KG1 (cell line): ENCODE measurements around the gene GRK4.

ENCODE experiments used
- DNase-seq: peaks from one replicate; lab custom pipeline; 2025; lab: John Stamatoyannopoulos, UW

GRK4 gene

GRCh38 chr4:3071811-3072210, 108.4 kb downstream of the GRK4 start:
- DNase-seq: no peak

DNA sequence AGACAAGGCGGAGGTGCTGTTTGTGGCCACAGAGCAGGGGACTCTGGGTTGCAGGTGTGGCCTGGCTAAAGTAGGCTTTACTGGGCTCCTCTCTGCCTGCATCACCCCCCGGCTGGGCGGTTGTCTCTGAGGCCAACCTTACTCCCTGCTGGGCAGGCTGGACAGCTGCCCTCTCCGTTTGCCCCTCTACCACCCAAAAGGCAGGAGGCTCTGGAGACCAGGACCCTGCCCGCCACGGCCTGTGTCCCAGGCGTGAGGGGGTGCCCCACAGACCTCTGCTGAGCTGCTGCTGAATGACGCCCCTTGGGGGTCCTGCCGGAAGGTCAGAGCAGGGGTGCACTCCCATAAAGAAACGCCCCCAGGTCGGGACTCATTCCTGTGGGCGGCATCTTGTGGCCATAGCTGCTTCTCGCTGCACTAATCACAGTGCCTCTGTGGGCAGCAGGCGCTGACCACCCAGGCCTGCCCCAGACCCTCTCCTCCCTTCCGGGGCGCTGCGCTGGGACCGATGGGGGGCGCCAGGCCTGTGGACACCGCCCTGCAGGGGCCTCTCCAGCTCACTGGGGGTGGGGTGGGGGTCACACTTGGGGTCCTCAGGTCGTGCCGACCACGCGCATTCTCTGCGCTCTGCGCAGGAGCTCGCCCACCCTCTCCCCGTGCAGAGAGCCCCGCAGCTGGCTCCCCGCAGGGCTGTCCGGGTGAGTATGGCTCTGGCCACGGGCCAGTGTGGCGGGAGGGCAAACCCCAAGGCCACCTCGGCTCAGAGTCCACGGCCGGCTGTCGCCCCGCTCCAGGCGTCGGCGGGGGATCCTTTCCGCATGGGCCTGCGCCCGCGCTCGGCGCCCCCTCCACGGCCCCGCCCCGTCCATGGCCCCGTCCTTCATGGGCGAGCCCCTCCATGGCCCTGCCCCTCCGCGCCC, 110.0 kb downstream of the GRK4 start:
- no peak for DNase-seq

DNA sequence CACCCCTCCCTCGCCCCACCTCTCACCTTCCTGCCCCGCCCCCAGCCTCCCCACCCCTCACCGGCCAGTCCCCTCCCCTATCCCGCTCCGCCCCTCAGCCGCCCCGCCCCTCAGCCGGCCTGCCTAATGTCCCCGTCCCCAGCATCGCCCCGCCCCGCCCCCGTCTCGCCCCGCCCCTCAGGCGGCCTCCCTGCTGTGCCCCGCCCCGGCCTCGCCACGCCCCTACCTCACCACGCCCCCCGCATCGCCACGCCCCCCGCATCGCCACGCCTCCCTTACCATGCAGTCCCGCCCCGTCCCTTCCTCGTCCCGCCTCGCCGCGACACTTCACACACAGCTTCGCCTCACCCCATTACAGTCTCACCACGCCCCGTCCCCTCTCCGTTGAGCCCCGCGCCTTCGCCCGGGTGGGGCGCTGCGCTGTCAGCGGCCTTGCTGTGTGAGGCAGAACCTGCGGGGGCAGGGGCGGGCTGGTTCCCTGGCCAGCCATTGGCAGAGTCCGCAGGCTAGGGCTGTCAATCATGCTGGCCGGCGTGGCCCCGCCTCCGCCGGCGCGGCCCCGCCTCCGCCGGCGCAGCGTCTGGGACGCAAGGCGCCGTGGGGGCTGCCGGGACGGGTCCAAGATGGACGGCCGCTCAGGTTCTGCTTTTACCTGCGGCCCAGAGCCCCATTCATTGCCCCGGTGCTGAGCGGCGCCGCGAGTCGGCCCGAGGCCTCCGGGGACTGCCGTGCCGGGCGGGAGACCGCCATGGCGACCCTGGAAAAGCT, 110.9 kb downstream of the GRK4 start, which contains the start of the genes HTT and HTT-AS:
TSS of gene HTT (plus strand) at position 604 of the 768 bp plus-strand sequence. CDS start at position 749, 145 bp downstream.
TSS of gene HTT-AS (minus strand) at position 461 of the 768 bp plus-strand sequence.
- peak; percentile 96 for DNase-seq

GRCh38 chr4:3074846-3075651, 111.7 kb downstream of the GRK4 start:
- DNase-seq: no peak

GRCh38 chr4:3075652-3075981, 112.2 kb downstream of the GRK4 start:
- DNase-seq: no peak

- no peak for DNase-seq
These were observed 114.4 kb downstream of the GRK4 start for GRCh38 chr4:3077796-3078195.

DNA sequence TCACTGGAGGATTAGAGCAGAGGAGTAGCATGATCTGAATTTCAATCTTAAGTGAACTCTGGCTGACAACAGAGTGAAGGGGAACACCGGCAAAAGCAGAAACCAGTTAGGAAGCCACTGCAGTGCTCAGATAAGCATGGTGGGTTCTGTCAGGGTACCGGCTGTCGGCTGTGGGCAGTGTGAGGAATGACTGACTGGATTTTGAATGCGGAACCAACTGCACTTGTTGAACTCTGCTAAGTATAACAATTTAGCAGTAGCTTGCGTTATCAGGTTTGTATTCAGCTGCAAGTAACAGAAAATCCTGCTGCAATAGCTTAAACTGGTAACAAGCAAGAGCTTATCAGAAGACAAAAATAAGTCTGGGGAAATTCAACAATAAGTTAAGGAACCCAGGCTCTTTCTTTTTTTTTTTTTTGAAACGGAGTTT, 116.3 kb downstream of the GRK4 start:
- DNase-seq: peak; percentile 39

DNA sequence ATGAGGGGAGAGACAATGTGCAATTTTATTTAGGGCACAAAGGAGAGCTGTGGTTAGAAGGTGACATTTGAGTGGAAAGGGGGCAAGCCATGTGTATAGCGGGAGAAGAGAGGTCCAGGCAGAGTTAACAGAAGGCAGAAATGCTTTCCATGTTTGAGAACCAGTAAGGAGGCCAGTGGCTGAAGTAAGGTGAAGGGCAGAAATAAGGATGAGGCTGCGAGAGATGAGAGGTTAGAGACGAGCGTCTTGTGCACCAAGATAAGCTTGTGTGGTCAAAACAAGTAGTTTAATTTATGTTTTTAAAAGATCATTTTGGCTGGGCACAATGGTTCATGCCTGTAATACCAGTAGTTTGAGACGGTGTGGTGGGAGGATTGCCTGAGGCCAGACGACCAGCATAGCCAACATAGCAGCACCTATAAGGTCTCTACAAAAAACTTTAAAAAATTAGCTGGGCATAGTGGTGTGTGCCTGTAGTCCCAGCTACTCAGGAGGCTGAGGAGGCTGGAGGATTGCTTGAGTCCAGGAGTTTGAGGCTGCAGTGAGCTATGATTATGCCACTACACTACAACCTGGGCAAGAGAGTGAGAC, 119.6 kb downstream of the GRK4 start:
- no peak for DNase-seq

- no peak for DNase-seq
These were observed 120.4 kb downstream of the GRK4 start for GRCh38 chr4:3083732-3084131.

DNA sequence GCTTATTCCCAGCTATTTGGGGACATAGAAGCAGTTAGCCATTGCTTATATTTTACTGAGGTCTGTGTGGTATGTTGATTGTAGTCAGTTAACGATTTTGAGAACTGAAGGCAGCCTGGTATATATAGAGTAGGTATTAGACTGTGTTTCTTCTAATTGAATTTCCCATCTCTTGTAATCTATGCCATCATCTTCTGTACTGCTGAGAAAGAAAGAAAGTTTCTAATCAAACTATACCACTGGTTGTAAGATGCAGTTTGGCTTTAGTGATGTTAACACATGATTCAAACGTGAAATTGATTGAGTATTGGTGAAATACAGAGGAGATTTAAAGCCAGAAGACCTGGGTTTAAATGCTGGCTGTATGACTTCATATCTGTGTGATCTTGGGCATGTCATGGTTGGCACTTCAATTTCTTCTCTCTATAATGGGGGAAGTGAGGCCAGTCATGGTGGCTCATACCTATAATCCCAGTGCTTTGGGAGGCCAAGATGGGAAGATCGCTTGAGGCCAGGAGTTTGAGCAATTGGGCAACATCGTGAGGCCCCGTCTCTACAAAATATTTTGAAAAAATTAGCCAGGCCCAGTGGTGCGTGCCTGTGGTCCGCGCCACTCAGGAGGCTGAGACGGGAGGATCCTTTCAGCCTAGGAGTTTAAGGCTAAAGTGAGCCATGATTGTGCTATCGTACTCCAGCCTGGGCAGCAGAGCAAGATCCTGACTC, 122.7 kb downstream of the GRK4 start:
- no peak for DNase-seq

GRCh38 chr4:3087115-3087797, 123.9 kb downstream of the GRK4 start:
- DNase-seq: no peak
